HCT116 (cell line): ENCODE results near the gene PAQR4. TPM values are rescaled to one million over a fixed set of nuclear protein-coding genes. Genes with fewer than 3 reads are reported as not detected.

Experiments used
- ATAC-seq: fragments of 200-7000 bp; cut with Tn5 transposase; 2 replicates; pipeline ENCODE4 v1.9.1; 2020; ENCODE audit warnings: mild to moderate bottlenecking, moderate library complexity
- BruUV-seq: library from RNA; stranded (reverse); fragments of 400-500 nt; replicated peaks from 2 replicates; lab custom pipeline; 2021; lab: Mats Ljungman, UMichigan
- CTCF ChIA-PET: fragments of 300-600 bp; sonication (Branson Sonifier 250); formaldehyde crosslinking; loops from one replicate; lab custom pipeline; 2021; ENCODE audit warnings: antibody characterized with exemption; lab: Charles Lee
- POLR2A ChIA-PET: fragments of 300-600, 350-600 bp; sonication (Branson Sonifier 250); formaldehyde crosslinking; loops from one replicate; lab custom pipeline; 2021; ENCODE audit warnings: antibody characterized with exemption; lab: Charles Lee
- RAD21 ChIA-PET, 2 experiments: fragments of 300-600 bp; sonication (Branson Sonifier 250); formaldehyde crosslinking; loops; one replicate each; lab custom pipeline; 2023; ENCODE audit warnings: low total read pairs in 2 of 2; ENCODE audit not compliant: uncharacterized antibody in 2 of 2, unreplicated experiment in 2 of 2, low non-redundant PET in 1 of 2; lab: Charles Lee
- DNase-seq: peaks from one replicate; pipeline ENCODE4 v3.0.0-alpha.2; 2010; ENCODE audit warnings: low read depth, low spot score
- H2AFZ ChIP-seq: fragments of 200-600 bp; shearing (Covaris generic), sonication (generic); 2 replicates; pipeline ENCODE4 v1.6.1; 2017; ENCODE audit warnings: low read depth, mixed run types, mixed read lengths, antibody characterized with exemption, low read length; ENCODE audit not compliant: poor library complexity, severe bottlenecking
- H3K27ac ChIP-seq: 2 replicates; pipeline ENCODE4 v1.5.1; 2012; ENCODE audit warnings: low read depth, low read length
- H3K27me3 ChIP-seq: fragments of 200-600 bp; sonication (generic); 2 replicates; pipeline ENCODE4 v1.6.1; 2016; ENCODE audit warnings: mixed run types, low read length, mixed read lengths; ENCODE audit not compliant: insufficient read depth
- H3K36me3 ChIP-seq, 2 experiments: fragments of 200-500 bp in 1 of 2; fragments of 200-600 bp in 1 of 2; sonication (Bioruptor generic) in 1 of 2; sonication (generic) in 1 of 2; 2 replicates each; pipeline versions ENCODE4 v1.5.1 to v1.6.1; 2014 to 2016; ENCODE audit warnings: low read length in 2 of 2, inconsistent platforms in 1 of 2, mixed read lengths in 1 of 2, mixed run types in 1 of 2; ENCODE audit not compliant: insufficient read depth in 2 of 2, control insufficient read depth in 1 of 2
- H3K4me1 ChIP-seq, 2 experiments: fragments of 200-600 bp in 1 of 2; sonication (generic) in 1 of 2; 2 replicates each; pipeline versions ENCODE4 v1.5.1 to v1.6.1; 2012 to 2017; ENCODE audit warnings: low read length in 2 of 2, inconsistent platforms in 1 of 2, mild to moderate bottlenecking in 1 of 2, mixed read lengths in 1 of 2, mixed run types in 1 of 2, moderate library complexity in 1 of 2; ENCODE audit not compliant: insufficient read depth in 2 of 2, control insufficient read depth in 1 of 2
- H3K4me2 ChIP-seq: fragments of 200-600 bp; sonication (generic); 2 replicates; pipeline ENCODE4 v1.6.1; 2017; ENCODE audit warnings: mixed run types, low read length, mixed read lengths
- H3K4me3 ChIP-seq, 2 experiments: fragments of 200-600 bp in 1 of 2; sonication (generic) in 1 of 2; replicated peaks in 1 of 2; 2 replicates each; pipeline ENCODE4 v1.5.1; 2011 to 2016; ENCODE audit warnings: low read length in 2 of 2, control low read depth in 1 of 2, low read depth in 1 of 2, mild to moderate bottlenecking in 1 of 2, mixed read lengths in 1 of 2, mixed run types in 1 of 2
- H3K79me2 ChIP-seq: fragments of 200-600 bp; sonication (generic); 2 replicates; pipeline ENCODE4 v1.6.1; 2017; ENCODE audit warnings: mild to moderate bottlenecking, mixed run types, low read length, moderate library complexity, mixed read lengths; ENCODE audit not compliant: insufficient read depth
- H3K9ac ChIP-seq: fragments of 200-600 bp; sonication (generic); 2 replicates; pipeline ENCODE4 v1.6.1; 2016; ENCODE audit warnings: low read length, mixed read lengths
- H3K9me2 ChIP-seq: fragments of 200-600 bp; sonication (generic), shearing (Covaris generic); 2 replicates; pipeline ENCODE4 v1.6.1; 2017; ENCODE audit warnings: mixed run types, mild to moderate bottlenecking, moderate library complexity; ENCODE audit not compliant: insufficient read depth
- H3K9me3 ChIP-seq, 2 experiments: fragments of 200-500 bp in 1 of 2; fragments of 200-600 bp in 1 of 2; sonication (Bioruptor generic) in 1 of 2; sonication (generic) in 1 of 2; 2 replicates each; pipeline ENCODE4 v1.6.1; 2014 to 2017; ENCODE audit warnings: low read length in 2 of 2, mixed read lengths in 2 of 2, inconsistent platforms in 1 of 2, low read depth in 1 of 2, mild to moderate bottlenecking in 1 of 2, mixed run types in 1 of 2, moderate library complexity in 1 of 2; ENCODE audit not compliant: control insufficient read depth in 1 of 2, insufficient read depth in 1 of 2
- H4K20me1 ChIP-seq: fragments of 200-600 bp; sonication (generic), shearing (Covaris generic); 2 replicates; pipeline ENCODE4 v1.6.1; 2017; ENCODE audit warnings: mixed run types, mild to moderate bottlenecking, moderate library complexity; ENCODE audit not compliant: insufficient read depth
- CEBPB ChIP-seq: IDR thresholded peaks from 2 replicates; pipeline ENCODE4 v1.6.1; 2012; ENCODE audit warnings: low read depth
- ELF1 ChIP-seq: IDR thresholded peaks from 2 replicates; pipeline ENCODE4 v1.6.1; 2012; ENCODE audit warnings: low read depth, borderline replicate concordance
- EZH2 ChIP-seq: fragments of 200-600 bp; sonication (generic); IDR thresholded peaks from 2 replicates; pipeline ENCODE4 v1.6.1; 2017; ENCODE audit warnings: antibody characterized with exemption, mixed run types
- JUND ChIP-seq: IDR thresholded peaks from 2 replicates; pipeline ENCODE4 v1.6.1; 2012
- POLR2AphosphoS5 ChIP-seq: IDR thresholded peaks from 2 replicates; pipeline ENCODE4 v1.6.1; 2011; ENCODE audit warnings: mild to moderate bottlenecking, low read depth, low read length, moderate library complexity
- RAD21 ChIP-seq: IDR thresholded peaks from 2 replicates; pipeline ENCODE4 v1.6.1; 2012; ENCODE audit warnings: low read depth, mild to moderate bottlenecking
- REST ChIP-seq: IDR thresholded peaks from 2 replicates; pipeline ENCODE4 v1.6.1; 2012; ENCODE audit warnings: low read depth
- SIN3A ChIP-seq: IDR thresholded peaks from 2 replicates; pipeline ENCODE4 v1.6.1; 2012; ENCODE audit warnings: low read depth
- TCF7L2 ChIP-seq: IDR thresholded peaks from 2 replicates; pipeline ENCODE4 v1.7.0; 2011; ENCODE audit warnings: borderline replicate concordance, inconsistent platforms; ENCODE audit not compliant: insufficient read depth, insufficient read length; ENCODE audit errors: extremely low read depth
- ZFX ChIP-seq: fragments of 450-650 bp; IDR thresholded peaks from 2 replicates; pipeline ENCODE4 v1.6.1; 2017
- ZNF274 ChIP-seq: fragments of 200-500 bp; sonication (Bioruptor generic); IDR thresholded peaks from 2 replicates; pipeline ENCODE4 v1.6.1; 2014; ENCODE audit warnings: mild to moderate bottlenecking, low read depth, low read length, inconsistent platforms
- intact Hi-C: fragments of 100-400 bp; cut with micrococcal nuclease; formaldehyde crosslinking; loops from 2 replicates; pipeline ENCODE4 v1.10.0; 2022
- total RNA-seq: library from RNA; stranded (reverse); gene quantifications from one replicate; pipeline ENCODE4 v1.2.1, GENCODE V29; 2021; ENCODE audit not compliant: unreplicated experiment
- TF ChIP-seq, protein P1 (sequence below): IDR thresholded peaks from 2 replicates; pipeline ENCODE4 v1.6.1; 2011; ENCODE audit warnings: mild to moderate bottlenecking, low read length, moderate library complexity; ENCODE audit not compliant: insufficient replicate concordance; ENCODE audit errors: extremely low read depth

The PAQR4 gene
- total RNA-seq, 1 experiment from 2014 or later: 45.6 TPM

DNA sequence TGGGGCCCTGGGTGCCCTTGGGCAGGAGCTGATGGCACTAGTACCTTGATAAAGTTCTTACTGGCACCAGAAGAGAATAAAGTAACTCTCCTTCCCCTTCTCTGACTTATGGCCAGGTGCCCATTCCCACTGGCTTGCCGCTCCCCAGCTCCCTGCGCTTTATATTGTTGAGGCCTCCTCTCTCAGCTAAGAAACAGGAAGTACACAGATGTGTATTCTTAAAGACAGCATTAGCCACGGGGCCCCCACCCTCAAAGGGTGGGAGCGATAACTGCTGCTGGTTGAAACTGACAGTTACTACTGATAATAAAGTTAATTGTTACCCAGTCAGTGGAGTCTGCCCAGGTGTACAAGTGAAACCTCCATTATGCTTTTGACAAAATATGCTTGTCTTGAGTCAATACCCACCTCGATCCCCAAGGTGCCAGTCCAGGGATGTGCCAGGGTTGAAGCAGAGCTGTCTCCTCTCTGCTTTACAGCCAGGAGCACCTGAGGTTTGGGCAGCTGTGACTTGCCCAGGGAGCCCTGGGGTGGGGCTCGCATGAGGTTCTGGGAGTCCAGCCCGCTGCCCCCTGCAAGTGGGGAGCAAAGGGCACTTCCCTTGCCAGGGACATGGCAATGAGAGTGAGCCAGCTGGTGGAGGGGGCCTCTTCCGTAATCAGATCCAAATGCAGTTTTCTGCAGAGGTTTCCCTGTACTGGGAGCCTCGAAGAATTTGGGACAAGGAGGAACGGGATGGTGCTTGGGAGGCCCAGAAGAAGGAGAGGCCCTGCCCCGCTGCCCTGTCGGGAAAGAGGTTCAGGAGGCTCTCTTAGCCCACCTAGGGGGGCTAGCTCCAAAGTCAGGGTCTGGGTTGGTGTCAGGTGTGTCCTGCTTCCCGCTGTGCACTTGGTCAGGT is 38.2 kb downstream of the PAQR4 start:
- H3K36me3 ChIP-seq: no peaks in the 10 kb centered on the region
- H3K79me2 ChIP-seq: no peaks in the 10 kb centered on the region
- DNase-seq (no peak), ATAC-seq (no peak)
- H3K4me1 ChIP-seq: peaks cover 52 to 81% of the 10 kb centered on the region in 2 experiments
- no peak overlapping the region for H2AFZ ChIP-seq
- BruUV-seq: no TSS peak
- H3K4me2 ChIP-seq: peak overlapping the region; percentile 84; the same call in 1 of the 2 replicates
- TF ChIP-seq EZH2 (no peak), REST (no peak), JUND (no peak), ZFX (no peak), POLR2AphosphoS5 (no peak), TCF7L2 (no peak), SIN3A (no peak), RAD21 (no peak), ZNF274 (no peak), ELF1 (no peak), CEBPB (no peak)
- TF ChIP-seq, protein P1, sequence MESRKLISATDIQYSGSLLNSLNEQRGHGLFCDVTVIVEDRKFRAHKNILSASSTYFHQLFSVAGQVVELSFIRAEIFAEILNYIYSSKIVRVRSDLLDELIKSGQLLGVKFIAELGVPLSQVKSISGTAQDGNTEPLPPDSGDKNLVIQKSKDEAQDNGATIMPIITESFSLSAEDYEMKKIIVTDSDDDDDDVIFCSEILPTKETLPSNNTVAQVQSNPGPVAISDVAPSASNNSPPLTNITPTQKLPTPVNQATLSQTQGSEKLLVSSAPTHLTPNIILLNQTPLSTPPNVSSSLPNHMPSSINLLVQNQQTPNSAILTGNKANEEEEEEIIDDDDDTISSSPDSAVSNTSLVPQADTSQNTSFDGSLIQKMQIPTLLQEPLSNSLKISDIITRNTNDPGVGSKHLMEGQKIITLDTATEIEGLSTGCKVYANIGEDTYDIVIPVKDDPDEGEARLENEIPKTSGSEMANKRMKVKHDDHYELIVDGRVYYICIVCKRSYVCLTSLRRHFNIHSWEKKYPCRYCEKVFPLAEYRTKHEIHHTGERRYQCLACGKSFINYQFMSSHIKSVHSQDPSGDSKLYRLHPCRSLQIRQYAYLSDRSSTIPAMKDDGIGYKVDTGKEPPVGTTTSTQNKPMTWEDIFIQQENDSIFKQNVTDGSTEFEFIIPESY: no peak
- RAD21 ChIA-PET: no interaction called here
- peak overlapping the region; percentile 6; the same call in 1 of the 2 replicates for H3K9ac ChIP-seq
- H3K9me2 ChIP-seq: no peaks in the 10 kb centered on the region
- CTCF ChIA-PET: interaction anchor here (0.7 to 1.1 kb wide), 3 partner anchors 14 to 26 kb away, joined by 3 to 4 read pairs (median 4); no protein-coding TSS in a partner anchor
- H3K9me3 ChIP-seq: no peaks in the 10 kb centered on the region
- no peak overlapping the region for H3K4me3 ChIP-seq
- intact Hi-C loops: no loop called here
- POLR2A ChIA-PET: interaction anchor here (11.4 kb wide), 1 partner anchor 14 kb away, joined by 188 read pairs; the partner anchor contains the start of genes CLDN6, HCFC1R1, THOC6 and TNFRSF12A
- no peaks in the 10 kb centered on the region for H4K20me1 ChIP-seq
- no peaks in the 10 kb centered on the region for H3K27me3 ChIP-seq
- no peak overlapping the region; the same call in 1 of the 2 replicates for H3K27ac ChIP-seq
